Transverse colon (tissue), 4 donors: Measurements from ENCODE around the gene PACC1. TPM values are rescaled to one million over a fixed set of nuclear protein-coding genes. Genes with fewer than 3 reads are reported as not detected.

ENCODE experiments used
- DNase-seq: peaks from one replicate; pipeline ENCODE4 v3.0.0-alpha.2; 2019
- H3K27ac ChIP-seq, 4 donors: fragments of 200-600 bp; sonication (generic); 2 replicates each; pipeline ENCODE4 v1.5.1; 2016 to 2018; ENCODE audit warnings: inconsistent platforms in 4 of 4
- H3K27me3 ChIP-seq: fragments of 200-600 bp; sonication (generic); 2 replicates; pipeline ENCODE4 v1.5.1; 2017; ENCODE audit warnings: inconsistent platforms
- H3K36me3 ChIP-seq, 4 donors: fragments of 200-600 bp; sonication (generic); 2 replicates each; pipeline ENCODE4 v1.5.1; 2017 to 2019; ENCODE audit warnings: inconsistent platforms in 4 of 4
- H3K4me1 ChIP-seq, 4 donors: fragments of 200-600 bp; sonication (generic); 2 replicates each; pipeline ENCODE4 v1.5.1; 2017 to 2020; ENCODE audit warnings: inconsistent platforms in 4 of 4
- H3K4me3 ChIP-seq, 4 donors: fragments of 200-600 bp; sonication (generic); 1 replicate in 1 of 4; 2 replicates in 3 of 4; pipeline versions ENCODE4 v1.5.1 to v1.6.1; 2017 to 2019; ENCODE audit warnings: inconsistent platforms in 4 of 4
- H3K9me3 ChIP-seq, 2 donors: fragments of 200-600 bp; sonication (generic); 2 replicates each; pipeline ENCODE4 v1.5.1; 2017 to 2019; ENCODE audit warnings: inconsistent platforms in 2 of 2
- EP300 ChIP-seq: sonication (generic); formaldehyde crosslinking; IDR thresholded peaks from one replicate; pipeline ENCODE4 v1.6.1; 2017; ENCODE audit warnings: antibody characterized with exemption, low read depth
- POLR2A ChIP-seq: fragments of 450-650 bp; IDR thresholded peaks from one replicate; pipeline ENCODE4 v1.6.1; 2016; ENCODE audit warnings: antibody characterized with exemption, mild to moderate bottlenecking, moderate library complexity
- POLR2AphosphoS5 ChIP-seq, 3 donors: sonication (generic); formaldehyde crosslinking; IDR thresholded peaks; one replicate each; pipeline ENCODE4 v1.6.1; 2016; ENCODE audit warnings: antibody characterized with exemption in 3 of 3
- whole genome bisulfite sequencing, 2 donors: methylation state at CpG; one replicate each; pipeline ENCODE4 v1.1.5; 2018; ENCODE audit warnings: low coverage in 1 of 2; 5-methylcytosine and 5-hydroxymethylcytosine counted together
- in situ Hi-C, 4 donors: fragments of 200-750 bp; cut with MboI; loops; one replicate each; pipeline versions ENCODE4 v1.15.0 to v1.15.1; 2017; ENCODE audit warnings: low sequenced_read_pairs in 3 of 4, low pct_ligation_motif_present in 1 of 4, low pct_unique_long_range_greater_than_20kb in 1 of 4
- intact Hi-C: fragments of 100-400 bp; cut with DNase I; formaldehyde crosslinking; loops from one replicate; pipeline ENCODE4 v1.15.1; 2023; ENCODE audit warnings: low total_unique reads
- total RNA-seq, 4 donors: library from RNA; depleted of rRNA; stranded (reverse); fragments of >200 nt; gene quantifications; one replicate each; pipeline ENCODE4 v1.1.0, GENCODE V29; 2016
- TF ChIP-seq, protein P1 (sequence below), 5 experiments: fragments of 200-600 bp in 3 of 5; fragments of 450-650 bp in 2 of 5; sonication (generic) in 3 of 5; IDR thresholded peaks; 1 replicate in 2 of 5; 2 replicates in 3 of 5; pipeline ENCODE4 v1.5.1; 2016 to 2017; ENCODE audit warnings: antibody characterized with exemption in 5 of 5, inconsistent platforms in 3 of 5, mild to moderate bottlenecking in 2 of 5, moderate library complexity in 1 of 5

The PACC1 gene
- total RNA-seq, 4 donors from 2014 or later, result 2.6 to 4.6 (median 2.7) TPM; not detected in 1

DNA sequence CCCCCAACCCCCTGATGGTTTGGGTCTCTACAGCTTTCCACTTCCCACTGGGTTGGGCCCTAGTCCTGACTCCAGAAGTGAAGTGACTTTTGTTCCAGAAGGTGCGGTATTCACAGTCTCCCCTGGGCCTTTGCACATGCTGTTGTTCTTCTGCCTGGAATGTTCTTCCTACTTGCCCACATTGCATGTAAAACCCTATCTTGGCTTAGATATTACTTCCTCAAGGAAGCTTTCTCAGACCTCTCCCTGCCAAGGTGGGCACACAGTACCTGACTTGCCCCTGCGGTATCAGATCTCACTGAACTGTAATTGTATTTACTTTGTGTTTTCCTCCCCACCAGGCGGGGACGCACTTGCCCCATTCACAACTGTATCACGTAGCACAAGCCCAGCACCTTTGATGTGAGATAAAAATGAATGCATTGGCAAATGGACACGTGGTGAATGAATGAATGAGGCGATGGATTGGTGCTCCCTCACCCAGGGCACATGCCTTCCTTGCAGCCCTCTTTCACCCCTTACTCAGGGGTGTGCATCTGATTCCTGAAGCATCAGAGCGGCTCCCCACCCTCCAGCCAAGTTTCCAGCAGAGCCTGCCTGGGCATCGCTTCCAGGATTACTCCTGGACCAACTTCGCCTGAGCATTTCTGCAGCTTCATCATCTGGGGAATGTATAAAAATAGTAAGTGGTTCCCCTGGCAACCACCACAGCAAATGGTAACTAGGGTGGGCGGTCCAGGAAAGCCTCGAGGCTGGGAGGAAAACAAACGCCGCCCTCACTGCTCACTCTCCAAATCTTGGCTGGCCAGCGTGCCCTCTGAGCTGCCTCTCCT, 37.9 kb upstream of the PACC1 start:
- H3K4me1 ChIP-seq, result peaks cover 0 to 14% (median 3%) of the 10 kb centered on the region in 4 donors
- no peaks in the 10 kb centered on the region for H3K9me3 ChIP-seq
- no peak for DNase-seq
- intact Hi-C loops, result no loop called here
- no peaks in the 10 kb centered on the region for H3K27me3 ChIP-seq
- H3K36me3 ChIP-seq, result no peaks in the 10 kb centered on the region
- TF ChIP-seq POLR2A, result no peak
- TF ChIP-seq, protein P1, sequence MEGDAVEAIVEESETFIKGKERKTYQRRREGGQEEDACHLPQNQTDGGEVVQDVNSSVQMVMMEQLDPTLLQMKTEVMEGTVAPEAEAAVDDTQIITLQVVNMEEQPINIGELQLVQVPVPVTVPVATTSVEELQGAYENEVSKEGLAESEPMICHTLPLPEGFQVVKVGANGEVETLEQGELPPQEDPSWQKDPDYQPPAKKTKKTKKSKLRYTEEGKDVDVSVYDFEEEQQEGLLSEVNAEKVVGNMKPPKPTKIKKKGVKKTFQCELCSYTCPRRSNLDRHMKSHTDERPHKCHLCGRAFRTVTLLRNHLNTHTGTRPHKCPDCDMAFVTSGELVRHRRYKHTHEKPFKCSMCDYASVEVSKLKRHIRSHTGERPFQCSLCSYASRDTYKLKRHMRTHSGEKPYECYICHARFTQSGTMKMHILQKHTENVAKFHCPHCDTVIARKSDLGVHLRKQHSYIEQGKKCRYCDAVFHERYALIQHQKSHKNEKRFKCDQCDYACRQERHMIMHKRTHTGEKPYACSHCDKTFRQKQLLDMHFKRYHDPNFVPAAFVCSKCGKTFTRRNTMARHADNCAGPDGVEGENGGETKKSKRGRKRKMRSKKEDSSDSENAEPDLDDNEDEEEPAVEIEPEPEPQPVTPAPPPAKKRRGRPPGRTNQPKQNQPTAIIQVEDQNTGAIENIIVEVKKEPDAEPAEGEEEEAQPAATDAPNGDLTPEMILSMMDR (IDR thresholded peaks at IDR 0.05), result no peak
- TF ChIP-seq POLR2AphosphoS5 (IDR thresholded peaks at IDR 0.05), result no peak
- TF ChIP-seq EP300, result no peak
- no peak overlapping the region for H3K4me3 ChIP-seq
- no peak overlapping the region for H3K27ac ChIP-seq
- WGBS, 2 donors, result 67 to 71% methylated on average over 10 to 15 of the region's 15 CpGs
- in situ Hi-C loops, result loop anchor here (10.0 to 25.0 kb wide), 5 partner anchors 78 to 765 kb away; partner anchors contain the start of gene NEK2 (in 1 of the 4)

DNA sequence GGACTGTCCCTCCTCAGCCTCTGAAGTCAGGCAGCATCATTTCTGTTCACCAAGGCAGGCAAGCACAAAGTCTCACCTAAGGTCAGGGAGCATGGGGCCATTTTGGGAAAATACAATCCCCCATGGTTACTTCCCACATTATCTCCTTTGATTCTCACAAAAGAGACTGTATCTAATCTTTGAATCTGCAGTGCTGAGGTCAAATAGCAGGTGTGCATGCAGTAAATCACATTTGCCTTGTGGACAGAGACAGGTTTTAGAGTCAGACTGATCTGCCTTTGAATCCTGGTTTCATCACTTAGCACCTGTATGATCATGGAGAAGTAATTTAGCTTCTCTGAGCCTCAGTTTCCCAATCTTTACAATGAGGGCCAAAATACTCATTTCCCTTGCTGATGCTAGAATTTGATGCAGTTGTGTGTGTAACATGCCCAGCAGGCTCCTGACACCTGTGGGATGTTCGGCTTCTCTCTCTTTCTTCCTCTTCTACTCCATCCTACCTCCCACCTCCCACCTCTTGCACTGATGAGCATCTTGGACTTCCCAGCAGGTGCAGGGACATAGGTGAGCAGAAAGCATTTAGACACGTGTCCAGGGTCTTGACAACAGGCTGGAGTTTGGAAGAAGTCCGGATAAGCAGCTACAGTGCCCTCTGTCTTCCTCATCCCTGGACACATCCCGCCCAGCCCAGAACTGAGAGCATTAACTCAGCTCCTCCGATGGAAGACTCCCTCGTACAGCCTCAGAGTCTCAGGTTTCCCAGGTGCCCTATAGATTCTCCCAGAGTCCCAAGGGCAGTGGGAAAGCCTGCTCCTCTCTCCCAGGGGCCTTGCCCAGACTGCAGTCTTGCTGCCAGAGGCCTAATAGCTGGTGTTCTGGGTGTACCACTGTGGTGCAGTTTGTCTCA, 37.0 kb upstream of the PACC1 start:
- Histone ChIP-seq H3K27ac (no peak overlapping the region), H3K9me3 (no peaks in the 10 kb centered on the region), H3K4me3 (no peak overlapping the region), H3K4me1 (peaks cover 0 to 14% (median 3%) of the 10 kb centered on the region in 4 donors), H3K36me3 (no peaks in the 10 kb centered on the region), H3K27me3 (no peaks in the 10 kb centered on the region)
- in situ Hi-C loops, result loop anchor here (10.0 to 25.0 kb wide), 5 partner anchors 77 to 764 kb away; partner anchors contain the start of gene NEK2 (in 1 of the 4)
- intact Hi-C loops, result no loop called here
- TF ChIP-seq POLR2A (no peak), POLR2AphosphoS5 (IDR thresholded peaks at IDR 0.05) (no peak), EP300 (no peak)
- TF ChIP-seq, protein P1 (IDR thresholded peaks at IDR 0.05), result no peak
- 83 to 96% methylated on average over 3 to 6 of the region's 6 CpGs for WGBS, 2 donors
- no peak for DNase-seq

DNA sequence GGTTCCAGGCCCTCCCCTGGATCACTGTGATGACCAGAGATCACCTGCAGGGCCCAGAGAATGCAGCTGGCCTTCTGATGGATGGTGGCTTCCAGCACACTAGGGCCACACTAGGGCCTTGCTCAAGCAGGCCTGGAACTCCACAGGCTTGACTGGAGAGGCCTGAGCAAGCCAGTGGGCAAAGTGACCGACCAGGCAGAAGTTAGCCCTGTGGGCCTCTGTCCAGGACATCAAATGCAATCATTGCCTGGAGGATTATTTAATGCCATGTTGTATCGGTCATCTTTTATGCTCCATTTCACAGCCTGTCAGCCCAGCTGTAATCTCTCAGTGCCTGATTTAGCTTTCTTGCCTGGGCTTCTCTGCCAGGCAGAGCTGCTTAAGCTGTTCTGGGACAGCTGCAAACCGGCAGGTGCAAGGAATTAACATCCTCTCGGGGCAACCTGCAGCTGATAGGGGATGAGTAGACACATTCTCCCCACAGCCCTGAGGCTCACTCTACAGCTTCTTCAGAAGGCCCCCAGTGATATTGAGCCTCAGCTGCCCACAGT, 35.7 kb upstream of the PACC1 start:
- TF ChIP-seq, protein P1 (IDR thresholded peaks at IDR 0.05), result no peak
- no peak for TF ChIP-seq EP300
- no peak overlapping the region for H3K27ac ChIP-seq
- WGBS, 2 donors, result 78% methylated on average over 4 of the region's 4 CpGs; no CpG with 5 or more reads in 1 of the 2 donors
- intact Hi-C loops, result no loop called here
- no peak overlapping the region for H3K4me3 ChIP-seq
- H3K36me3 ChIP-seq, result peaks cover 0 to 4% (median 0%) of the 10 kb centered on the region in 4 donors
- no peaks in the 10 kb centered on the region for H3K9me3 ChIP-seq
- no peaks in the 10 kb centered on the region for H3K27me3 ChIP-seq
- in situ Hi-C loops, result loop anchor here (10.0 to 25.0 kb wide), 5 partner anchors 76 to 763 kb away; partner anchors contain the start of gene NEK2 (in 1 of the 4)
- no peak for DNase-seq
- H3K4me1 ChIP-seq, result peaks cover 0 to 8% (median 1%) of the 10 kb centered on the region in 4 donors
